ENCODE measurements around the gene IL2RA. TPM values are rescaled to one million over a fixed set of nuclear protein-coding genes. Genes with fewer than 3 reads are reported as not detected.
"Not testable (repeated sequence)": the region's sequence is repeated elsewhere in the genome, so short reads cannot be mapped to it uniquely, and the experiment has no call there.

The IL2RA gene
- total and polyA plus RNA-seq, 8 donors, result 0.11 to 4.1 (median 0.33) TPM

DNA sequence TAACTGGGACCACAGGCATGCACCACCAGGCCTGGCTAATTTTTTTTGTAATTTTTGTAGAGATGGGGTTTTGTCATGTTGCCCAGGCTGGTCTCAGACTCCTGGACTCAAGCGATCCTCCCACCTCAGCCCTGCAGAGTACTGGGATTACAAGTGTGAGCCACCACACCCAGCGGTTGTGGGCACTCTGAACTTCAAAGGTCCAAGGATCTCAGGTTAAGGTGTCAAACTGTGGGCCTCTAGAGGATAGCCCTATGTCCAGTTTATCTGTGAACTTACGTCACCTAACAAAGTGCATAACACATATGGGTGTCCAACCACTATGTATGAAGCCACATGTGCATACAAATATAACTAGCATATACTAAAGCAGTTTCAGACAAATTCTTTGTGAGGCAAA, 3.2 kb upstream of the IL2RA start:
- Histone ChIP-seq H3K27me3 (no peaks in the 10 kb centered on the region), H3K4me3 (no peak overlapping the region), H3K9me3 (no peaks in the 10 kb centered on the region), H3K27ac (peak overlapping the region; percentile 62 to 80), H3K36me3 (no peaks in the 10 kb centered on the region), H3K4me1 (peaks cover 6 to 62% of the 10 kb centered on the region in 2 donors)
- ATAC-seq, result no peak
- intact Hi-C loops (cut with DNase I), result no loop called here
- DNase-seq, result no peak
- TF ChIP-seq, protein P1, sequence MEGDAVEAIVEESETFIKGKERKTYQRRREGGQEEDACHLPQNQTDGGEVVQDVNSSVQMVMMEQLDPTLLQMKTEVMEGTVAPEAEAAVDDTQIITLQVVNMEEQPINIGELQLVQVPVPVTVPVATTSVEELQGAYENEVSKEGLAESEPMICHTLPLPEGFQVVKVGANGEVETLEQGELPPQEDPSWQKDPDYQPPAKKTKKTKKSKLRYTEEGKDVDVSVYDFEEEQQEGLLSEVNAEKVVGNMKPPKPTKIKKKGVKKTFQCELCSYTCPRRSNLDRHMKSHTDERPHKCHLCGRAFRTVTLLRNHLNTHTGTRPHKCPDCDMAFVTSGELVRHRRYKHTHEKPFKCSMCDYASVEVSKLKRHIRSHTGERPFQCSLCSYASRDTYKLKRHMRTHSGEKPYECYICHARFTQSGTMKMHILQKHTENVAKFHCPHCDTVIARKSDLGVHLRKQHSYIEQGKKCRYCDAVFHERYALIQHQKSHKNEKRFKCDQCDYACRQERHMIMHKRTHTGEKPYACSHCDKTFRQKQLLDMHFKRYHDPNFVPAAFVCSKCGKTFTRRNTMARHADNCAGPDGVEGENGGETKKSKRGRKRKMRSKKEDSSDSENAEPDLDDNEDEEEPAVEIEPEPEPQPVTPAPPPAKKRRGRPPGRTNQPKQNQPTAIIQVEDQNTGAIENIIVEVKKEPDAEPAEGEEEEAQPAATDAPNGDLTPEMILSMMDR (IDR thresholded peaks at IDR 0.05), result no peak

GRCh38 chr10:6064726-6065125, 2.6 kb upstream of the IL2RA start:
- intact Hi-C loops (cut with DNase I); H3K9me3 ChIP-seq; ATAC-seq; H3K36me3 ChIP-seq; H3K4me3 ChIP-seq; H3K27ac ChIP-seq; DNase-seq; H3K27me3 ChIP-seq: not testable (repeated sequence)
- peaks cover 6 to 56% of the 10 kb centered on the region in 2 donors for H3K4me1 ChIP-seq

DNA sequence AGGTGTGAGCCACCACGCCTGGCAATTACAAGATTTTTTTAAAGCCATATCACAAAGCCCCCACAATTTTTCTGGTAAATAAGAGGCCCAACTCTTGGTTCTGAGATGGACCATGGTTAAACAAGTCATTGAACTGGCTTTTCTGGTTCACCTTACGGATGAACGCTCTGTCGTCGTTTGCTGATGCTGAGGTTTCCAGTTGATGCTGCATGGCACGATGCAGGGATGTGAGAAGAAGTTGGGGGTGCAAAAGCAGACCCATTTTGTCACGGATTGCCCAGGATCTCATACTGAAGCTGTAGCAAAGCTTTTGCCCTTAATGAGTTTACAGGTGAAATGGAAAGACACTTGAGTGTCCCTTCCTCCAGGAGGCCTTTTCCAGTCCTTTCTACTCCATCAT, 2.0 kb upstream of the IL2RA start:
- Histone ChIP-seq H3K36me3 (no peaks in the 10 kb centered on the region), H3K9me3 (no peaks in the 10 kb centered on the region), H3K27me3 (no peaks in the 10 kb centered on the region), H3K27ac (no peak overlapping the region), H3K4me1 (peaks cover 6 to 50% of the 10 kb centered on the region in 2 donors), H3K4me3 (no peak overlapping the region)
- ATAC-seq, result no peak
- TF ChIP-seq, protein P1 (IDR thresholded peaks at IDR 0.05), result no peak
- no peak for DNase-seq
- intact Hi-C loops (cut with DNase I), result no loop called here

GRCh38 chr10:6061056-6061455, 1.1 kb downstream of the IL2RA start:
- H3K4me3 ChIP-seq, result no peak overlapping the region
- TF ChIP-seq, protein P1 (IDR thresholded peaks at IDR 0.05), result no peak

DNA sequence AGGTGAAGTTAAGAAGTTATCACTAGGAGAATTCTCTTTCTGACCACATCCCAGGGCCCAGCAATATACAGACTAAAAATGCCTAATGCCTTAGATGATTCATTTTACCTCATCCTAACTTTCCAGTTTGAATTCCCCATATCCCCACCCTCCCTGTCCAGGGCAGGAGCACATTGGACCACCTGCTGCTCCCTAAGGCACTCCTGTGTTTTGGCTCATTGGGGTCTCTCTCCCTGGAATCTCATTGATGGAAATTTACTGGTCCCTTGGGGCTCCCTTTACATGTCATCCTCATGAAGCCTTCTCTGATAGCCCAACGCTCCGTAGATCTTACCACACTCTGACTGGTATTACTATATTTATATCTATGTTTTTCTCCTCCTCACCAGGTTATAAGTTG, 2.7 kb downstream of the IL2RA start:
- Histone ChIP-seq H3K9me3 (no peaks in the 10 kb centered on the region), H3K27me3 (no peaks in the 10 kb centered on the region), H3K4me1 (peaks cover 0 to 8% of the 10 kb centered on the region in 2 donors), H3K36me3 (no peaks in the 10 kb centered on the region), H3K4me3 (no peak overlapping the region), H3K27ac (no peak overlapping the region)
- TF ChIP-seq, protein P1 (IDR thresholded peaks at IDR 0.05), result no peak
- ATAC-seq (no peak), DNase-seq (no peak)
- intact Hi-C loops (cut with DNase I), result no loop called here

More at GRCh38 chr10:6061056-6061455, 1.1 kb downstream of the IL2RA start:
- H3K9me3 ChIP-seq, result no peaks in the 10 kb centered on the region
- no peak for DNase-seq
- no peak overlapping the region for H3K27ac ChIP-seq
- peaks cover 0 to 20% of the 10 kb centered on the region in 2 donors for H3K4me1 ChIP-seq
- intact Hi-C loops (cut with DNase I), result no loop called here
- no peak for ATAC-seq
- H3K36me3 ChIP-seq, result no peaks in the 10 kb centered on the region
- H3K27me3 ChIP-seq, result no peaks in the 10 kb centered on the region

Data from left lung (tissue), 10 donors.